PFSK-1 (cell line): Measurements from ENCODE around the gene TMEM17.

Experiments used
- FOXP2 ChIP-seq: optimal IDR thresholded peaks from 2 replicates; pipeline ENCODE3; 2011; ENCODE audit warnings: borderline replicate concordance, control low read depth, inconsistent platforms; ENCODE audit not compliant: insufficient read depth; ENCODE audit errors: extremely low read length, extremely low read depth
- POLR2AphosphoS5 ChIP-seq: IDR thresholded peaks from 2 replicates; pipeline ENCODE4 v1.6.1; 2012; ENCODE audit warnings: low read depth, mild to moderate bottlenecking, control low read depth, low read length, moderate library complexity

- TF ChIP-seq POLR2AphosphoS5 (no peak), FOXP2 (no peak)
Measured at GRCh38 chr2:62505750-62506420, at the start of gene TMEM17.
